Caco-2 (cell line): Measurements from ENCODE around the gene HES1. TPM values are rescaled to one million over a fixed set of nuclear protein-coding genes. Genes with fewer than 3 reads are reported as not detected.

ENCODE experiments used
- BruUV-seq: library from RNA; stranded (reverse); fragments of 400-500 nt; replicated peaks from 2 replicates; lab custom pipeline; 2021; lab: Mats Ljungman, UMichigan
- CTCF ChIA-PET: fragments of 300-600 bp; sonication (Branson Sonifier 250); formaldehyde crosslinking; loops from one replicate; lab custom pipeline; 2022; ENCODE audit warnings: antibody characterized with exemption; lab: Charles Lee
- POLR2A ChIA-PET: fragments of 300-600 bp; sonication (Branson Sonifier 250); formaldehyde crosslinking; loops from one replicate; lab custom pipeline; 2022; ENCODE audit warnings: antibody characterized with exemption; lab: Charles Lee
- DNase-seq, 2 experiments: peaks; one replicate each; pipeline versions ENCODE4 v3.0.0 to v3.0.0-alpha.2; 2020 to 2022
- H3K27me3 ChIP-seq: replicated peaks from 2 replicates; pipeline ENCODE4 v1.6.0; 2011; ENCODE audit warnings: low read length; ENCODE audit not compliant: control insufficient read depth, insufficient read depth
- H3K36me3 ChIP-seq: 2 replicates; pipeline ENCODE4 v1.5.1; 2011; ENCODE audit warnings: low read length; ENCODE audit not compliant: control insufficient read depth, insufficient read depth
- H3K4me1 ChIP-seq: fragments of 250-450 bp; sonication (Bioruptor Pico); 2 replicates; pipeline ENCODE4 v1.5.1; 2020; ENCODE audit warnings: mild to moderate bottlenecking
- H3K4me3 ChIP-seq: 2 replicates; pipeline ENCODE4 v1.5.1; 2011; ENCODE audit warnings: low read depth, mild to moderate bottlenecking, control low read depth, low read length
- H3K9me3 ChIP-seq: fragments of 250-450 bp; sonication (Bioruptor Pico); 2 replicates; pipeline ENCODE4 v1.5.1; 2020; ENCODE audit warnings: mild to moderate bottlenecking, moderate library complexity
- H3K27ac Mint-ChIP-seq: one replicate; pipeline ENCODE4 v1.8.0; 2022; ENCODE audit warnings: mixed read lengths; ENCODE audit not compliant: unreplicated experiment
- H3K27me3 Mint-ChIP-seq: one replicate; pipeline ENCODE4 v1.8.0; 2022; ENCODE audit warnings: mixed read lengths; ENCODE audit not compliant: insufficient read depth, unreplicated experiment
- H3K36me3 Mint-ChIP-seq: one replicate; pipeline ENCODE4 v1.8.0; 2022; ENCODE audit warnings: mild to moderate bottlenecking, mixed read lengths; ENCODE audit not compliant: insufficient read depth, unreplicated experiment
- H3K4me1 Mint-ChIP-seq: one replicate; pipeline ENCODE4 v1.8.0; 2022; ENCODE audit warnings: low read depth, mixed read lengths; ENCODE audit not compliant: unreplicated experiment
- H3K4me3 Mint-ChIP-seq: one replicate; pipeline ENCODE4 v1.8.0; 2022; ENCODE audit warnings: mild to moderate bottlenecking, moderate library complexity, mixed read lengths; ENCODE audit not compliant: unreplicated experiment
- H3K9me3 Mint-ChIP-seq: one replicate; pipeline ENCODE4 v1.8.0; 2022; ENCODE audit warnings: mixed read lengths; ENCODE audit not compliant: unreplicated experiment
- intact Hi-C: fragments of 100-400 bp; cut with micrococcal nuclease; formaldehyde crosslinking; loops from one replicate; pipeline ENCODE4 v1.10.0; 2022; ENCODE audit not compliant: unreplicated experiment
- total RNA-seq: library from RNA; stranded (reverse); gene quantifications from 2 replicates; pipeline ENCODE4 v1.2.3, GENCODE V29; 2022
- TF ChIP-seq, protein P1 (sequence below), 2 experiments: fragments of 200-600 bp in 1 of 2; IDR thresholded peaks; 1 replicate in 1 of 2; 2 replicates in 1 of 2; pipeline versions ENCODE4 v1.5.1 to v1.8.0; 2011 to 2022; ENCODE audit warnings: antibody characterized with exemption in 1 of 2, control low read depth in 1 of 2, inconsistent platforms in 1 of 2, low read depth in 1 of 2, low read length in 1 of 2, mild to moderate bottlenecking in 1 of 2, moderate library complexity in 1 of 2; ENCODE audit not compliant: insufficient read depth in 1 of 2, severe bottlenecking in 1 of 2, unreplicated experiment in 1 of 2

HES1 gene
- total RNA-seq, 1 experiment from 2014 or later: 123 TPM

DNA sequence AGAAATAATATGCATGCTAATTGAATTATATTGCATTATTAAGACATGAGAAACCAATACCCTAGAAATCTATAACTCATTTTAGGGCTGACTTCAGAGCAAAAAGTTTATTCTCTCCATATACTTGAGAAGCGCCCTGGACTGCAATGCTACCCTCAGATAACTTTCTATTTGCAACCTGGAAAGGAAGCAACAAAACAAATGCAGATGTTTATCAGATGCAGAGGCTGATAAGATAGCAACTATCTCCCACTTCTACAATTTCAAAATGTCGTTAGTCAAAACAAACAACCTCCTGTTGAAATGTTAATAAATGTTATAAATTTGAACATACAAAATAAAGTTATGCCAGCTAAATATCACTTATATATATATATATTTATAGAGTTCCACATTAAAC lies 34.8 kb downstream of the HES1 start:
- no TSS peak for BruUV-seq
- Histone ChIP-seq H3K36me3 (no peaks in the 10 kb centered on the region), H3K4me1 (peaks cover 7% of the 10 kb centered on the region; the same call in 1 of the 2 replicates), H3K9me3 (no peaks in the 10 kb centered on the region), H3K27me3 (no peaks in the 10 kb centered on the region), H3K4me3 (no peak overlapping the region)
- H3K27ac Mint-ChIP-seq: no peak overlapping the region
- H3K9me3 Mint-ChIP-seq: no peaks in the 10 kb centered on the region
- ChIA-PET POLR2A (no interaction called here), CTCF (no interaction called here)
- no peaks in the 10 kb centered on the region for H3K27me3 Mint-ChIP-seq
- DNase-seq: no peak
- H3K36me3 Mint-ChIP-seq: no peaks in the 10 kb centered on the region
- H3K4me3 Mint-ChIP-seq: no peak overlapping the region
- TF ChIP-seq, protein P1, sequence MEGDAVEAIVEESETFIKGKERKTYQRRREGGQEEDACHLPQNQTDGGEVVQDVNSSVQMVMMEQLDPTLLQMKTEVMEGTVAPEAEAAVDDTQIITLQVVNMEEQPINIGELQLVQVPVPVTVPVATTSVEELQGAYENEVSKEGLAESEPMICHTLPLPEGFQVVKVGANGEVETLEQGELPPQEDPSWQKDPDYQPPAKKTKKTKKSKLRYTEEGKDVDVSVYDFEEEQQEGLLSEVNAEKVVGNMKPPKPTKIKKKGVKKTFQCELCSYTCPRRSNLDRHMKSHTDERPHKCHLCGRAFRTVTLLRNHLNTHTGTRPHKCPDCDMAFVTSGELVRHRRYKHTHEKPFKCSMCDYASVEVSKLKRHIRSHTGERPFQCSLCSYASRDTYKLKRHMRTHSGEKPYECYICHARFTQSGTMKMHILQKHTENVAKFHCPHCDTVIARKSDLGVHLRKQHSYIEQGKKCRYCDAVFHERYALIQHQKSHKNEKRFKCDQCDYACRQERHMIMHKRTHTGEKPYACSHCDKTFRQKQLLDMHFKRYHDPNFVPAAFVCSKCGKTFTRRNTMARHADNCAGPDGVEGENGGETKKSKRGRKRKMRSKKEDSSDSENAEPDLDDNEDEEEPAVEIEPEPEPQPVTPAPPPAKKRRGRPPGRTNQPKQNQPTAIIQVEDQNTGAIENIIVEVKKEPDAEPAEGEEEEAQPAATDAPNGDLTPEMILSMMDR (IDR thresholded peaks at IDR 0.05; ENCODE audit: insufficient read depth in 1 of 2, low read depth in 1 of 2, low read length in 1 of 2, severe bottlenecking in 1 of 2, unreplicated experiment in 1 of 2): no peak
- peaks cover 6% of the 10 kb centered on the region for H3K4me1 Mint-ChIP-seq
- intact Hi-C loops: no loop called here

DNA sequence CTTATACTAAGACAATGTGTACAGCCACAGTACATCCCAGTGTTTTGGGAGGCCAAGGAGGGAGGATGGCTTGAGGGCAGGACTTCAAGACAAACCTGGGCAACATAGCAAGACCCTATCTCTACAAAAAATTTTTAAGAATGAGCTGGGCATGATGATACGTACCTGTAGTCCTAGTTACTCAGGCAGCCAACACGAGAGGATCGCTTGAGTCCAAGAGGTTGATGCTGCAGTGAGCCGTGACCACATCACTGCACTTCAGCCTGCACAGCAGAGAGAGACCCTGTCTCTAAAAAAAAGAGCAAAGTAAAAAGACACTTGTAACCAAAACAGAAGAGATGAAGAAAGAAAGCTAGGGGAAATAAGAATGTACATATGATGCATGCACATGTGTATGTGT lies 38.5 kb downstream of the HES1 start:
- no peaks in the 10 kb centered on the region for H3K36me3 Mint-ChIP-seq
- no peaks in the 10 kb centered on the region for H3K4me1 Mint-ChIP-seq
- Histone ChIP-seq H3K27me3 (no peaks in the 10 kb centered on the region), H3K4me1 (no peaks in the 10 kb centered on the region), H3K9me3 (no peaks in the 10 kb centered on the region), H3K4me3 (no peak overlapping the region), H3K36me3 (no peaks in the 10 kb centered on the region)
- intact Hi-C loops: no loop called here
- H3K27me3 Mint-ChIP-seq: no peaks in the 10 kb centered on the region
- H3K9me3 Mint-ChIP-seq: no peaks in the 10 kb centered on the region
- ChIA-PET POLR2A (no interaction called here), CTCF (no interaction called here)
- BruUV-seq: no TSS peak
- TF ChIP-seq, protein P1 (IDR thresholded peaks at IDR 0.05; ENCODE audit: insufficient read depth in 1 of 2, low read depth in 1 of 2, low read length in 1 of 2, severe bottlenecking in 1 of 2, unreplicated experiment in 1 of 2): no peak
- H3K27ac Mint-ChIP-seq: no peak overlapping the region
- H3K4me3 Mint-ChIP-seq: no peak overlapping the region
- no peak for DNase-seq

DNA sequence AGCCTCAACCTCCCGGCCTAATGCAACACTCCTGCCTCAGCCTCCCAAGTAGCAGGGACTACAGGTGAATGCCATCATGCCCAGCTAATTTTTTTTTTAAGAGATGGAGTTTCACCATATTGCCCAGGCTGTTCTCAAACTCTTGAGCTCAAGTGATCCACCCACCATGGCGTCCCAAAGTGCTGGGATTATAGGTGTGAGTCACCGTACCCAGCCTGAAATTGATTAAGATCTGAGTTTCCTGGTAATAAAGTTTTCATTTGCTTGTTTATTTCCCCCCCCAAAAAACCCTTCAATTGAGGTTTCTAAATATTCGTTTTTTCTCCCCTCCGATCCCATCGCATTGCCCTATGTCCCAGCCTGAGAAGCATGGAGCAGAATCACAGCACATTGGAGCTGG lies 39.0 kb downstream of the HES1 start:
- Histone ChIP-seq H3K4me3 (no peak overlapping the region), H3K9me3 (no peaks in the 10 kb centered on the region), H3K4me1 (no peaks in the 10 kb centered on the region), H3K27me3 (no peaks in the 10 kb centered on the region), H3K36me3 (no peaks in the 10 kb centered on the region)
- TF ChIP-seq, protein P1 (IDR thresholded peaks at IDR 0.05; ENCODE audit: insufficient read depth in 1 of 2, low read depth in 1 of 2, low read length in 1 of 2, severe bottlenecking in 1 of 2, unreplicated experiment in 1 of 2): no peak
- H3K27me3 Mint-ChIP-seq: no peaks in the 10 kb centered on the region
- H3K27ac Mint-ChIP-seq: no peak overlapping the region
- no TSS peak for BruUV-seq
- ChIA-PET POLR2A (no interaction called here), CTCF (no interaction called here)
- intact Hi-C loops: no loop called here
- no peaks in the 10 kb centered on the region for H3K4me1 Mint-ChIP-seq
- no peak overlapping the region for H3K4me3 Mint-ChIP-seq
- H3K36me3 Mint-ChIP-seq: no peaks in the 10 kb centered on the region
- DNase-seq: no peak
- no peaks in the 10 kb centered on the region for H3K9me3 Mint-ChIP-seq
